Fibroblast of villous mesenchyme (primary cell): ENCODE measurements around the gene NRF1. TPM values are rescaled to one million over a fixed set of nuclear protein-coding genes. Genes with fewer than 3 reads are reported as not detected.

Experiments
- DNase-seq: peaks from one replicate; pipeline ENCODE4 v3.0.0-alpha.2; 2010; ENCODE audit warnings: low read depth
- H3K4me3 ChIP-seq: 2 replicates; pipeline ENCODE4 v1.5.1; 2011; ENCODE audit warnings: low read depth, mild to moderate bottlenecking, low read length
- total RNA-seq: library from RNA; depleted of rRNA; stranded (reverse); fragments of >200 nt; gene quantifications from 2 replicates; pipeline ENCODE4 v1.2.3, GENCODE V29; 2012
- TF ChIP-seq, protein P1 (sequence below): IDR thresholded peaks from 2 replicates; pipeline ENCODE4 v1.5.1; 2012; ENCODE audit warnings: low read depth, mild to moderate bottlenecking, low read length; ENCODE audit not compliant: insufficient read depth

NRF1 gene
- total RNA-seq, 1 donor = 12.5 TPM

DNA sequence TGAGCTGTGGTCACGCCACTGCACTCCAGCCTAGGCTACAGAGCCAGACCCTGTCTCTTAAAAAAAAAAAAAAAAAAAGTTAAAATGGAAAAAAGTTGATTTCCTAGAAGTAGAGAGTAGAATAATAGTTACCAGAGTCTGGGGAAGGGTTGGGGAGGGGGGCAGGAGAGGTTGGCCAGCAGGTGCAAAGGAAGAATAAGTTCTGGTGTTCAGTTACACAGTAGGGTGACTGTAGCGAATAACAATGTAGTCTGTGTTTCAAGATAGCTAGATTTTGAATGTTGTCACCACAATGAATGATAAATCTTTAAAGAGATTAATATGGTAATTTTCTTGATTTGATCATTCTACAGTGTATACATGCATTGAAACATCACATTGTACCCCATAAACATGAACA, 142.9 kb downstream of the NRF1 start:
- H3K4me3 ChIP-seq = no peak overlapping the region
- DNase-seq = no peak
- TF ChIP-seq, protein P1, sequence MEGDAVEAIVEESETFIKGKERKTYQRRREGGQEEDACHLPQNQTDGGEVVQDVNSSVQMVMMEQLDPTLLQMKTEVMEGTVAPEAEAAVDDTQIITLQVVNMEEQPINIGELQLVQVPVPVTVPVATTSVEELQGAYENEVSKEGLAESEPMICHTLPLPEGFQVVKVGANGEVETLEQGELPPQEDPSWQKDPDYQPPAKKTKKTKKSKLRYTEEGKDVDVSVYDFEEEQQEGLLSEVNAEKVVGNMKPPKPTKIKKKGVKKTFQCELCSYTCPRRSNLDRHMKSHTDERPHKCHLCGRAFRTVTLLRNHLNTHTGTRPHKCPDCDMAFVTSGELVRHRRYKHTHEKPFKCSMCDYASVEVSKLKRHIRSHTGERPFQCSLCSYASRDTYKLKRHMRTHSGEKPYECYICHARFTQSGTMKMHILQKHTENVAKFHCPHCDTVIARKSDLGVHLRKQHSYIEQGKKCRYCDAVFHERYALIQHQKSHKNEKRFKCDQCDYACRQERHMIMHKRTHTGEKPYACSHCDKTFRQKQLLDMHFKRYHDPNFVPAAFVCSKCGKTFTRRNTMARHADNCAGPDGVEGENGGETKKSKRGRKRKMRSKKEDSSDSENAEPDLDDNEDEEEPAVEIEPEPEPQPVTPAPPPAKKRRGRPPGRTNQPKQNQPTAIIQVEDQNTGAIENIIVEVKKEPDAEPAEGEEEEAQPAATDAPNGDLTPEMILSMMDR = no peak

DNA sequence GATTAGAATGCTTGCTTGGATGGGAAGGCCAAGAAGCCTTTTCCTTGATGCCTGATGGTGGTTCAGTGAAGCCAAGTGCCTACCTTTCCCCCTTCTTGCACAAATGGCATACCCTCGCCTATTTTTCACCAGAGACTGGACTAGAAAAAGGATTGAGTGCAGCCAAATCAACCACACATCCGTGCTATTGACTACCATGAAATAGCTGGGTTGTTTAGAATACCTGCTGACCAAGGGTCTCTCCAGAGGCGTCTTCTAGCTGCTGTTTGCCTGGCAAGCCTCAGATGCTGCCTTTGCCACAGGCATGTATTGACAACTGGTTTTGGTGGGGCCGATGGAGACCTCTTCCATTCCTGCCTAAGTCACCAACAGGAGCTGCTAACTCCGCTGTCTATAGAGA, 146.5 kb downstream of the NRF1 start:
- H3K4me3 ChIP-seq = no peak overlapping the region
- DNase-seq = no peak
- TF ChIP-seq, protein P1 = no peak

DNA sequence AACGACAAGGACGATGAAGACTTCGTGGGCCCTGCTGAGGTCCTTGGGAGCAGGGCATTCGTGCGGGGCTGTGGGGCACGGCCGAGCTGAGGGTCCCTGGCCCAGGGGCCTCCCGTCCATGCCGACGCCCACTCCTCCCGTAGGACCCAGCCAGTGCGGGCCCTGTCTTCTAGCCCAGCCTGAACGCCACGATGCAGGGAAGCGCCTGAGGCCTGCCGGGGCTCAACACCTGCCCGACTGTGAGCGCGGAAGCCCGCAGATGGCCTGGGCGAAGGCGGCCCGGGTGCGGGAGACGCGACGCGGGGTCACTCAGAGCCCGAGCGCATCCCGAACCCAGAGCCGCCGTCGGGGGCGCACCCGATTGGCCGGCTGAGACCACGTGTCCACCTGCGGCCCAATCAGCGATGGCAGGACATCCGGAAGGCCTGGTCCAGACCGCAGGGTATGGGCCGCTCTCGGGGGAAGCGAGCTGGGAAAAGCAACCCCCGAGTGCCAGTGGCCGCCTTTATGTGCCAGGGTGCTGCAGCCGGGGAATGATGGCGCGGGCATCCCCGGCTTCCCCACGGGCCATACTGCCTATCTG, 151.0 kb downstream of the NRF1 start:
- no peak overlapping the region for H3K4me3 ChIP-seq
- TF ChIP-seq, protein P1 = no peak
- DNase-seq = no peak

DNA sequence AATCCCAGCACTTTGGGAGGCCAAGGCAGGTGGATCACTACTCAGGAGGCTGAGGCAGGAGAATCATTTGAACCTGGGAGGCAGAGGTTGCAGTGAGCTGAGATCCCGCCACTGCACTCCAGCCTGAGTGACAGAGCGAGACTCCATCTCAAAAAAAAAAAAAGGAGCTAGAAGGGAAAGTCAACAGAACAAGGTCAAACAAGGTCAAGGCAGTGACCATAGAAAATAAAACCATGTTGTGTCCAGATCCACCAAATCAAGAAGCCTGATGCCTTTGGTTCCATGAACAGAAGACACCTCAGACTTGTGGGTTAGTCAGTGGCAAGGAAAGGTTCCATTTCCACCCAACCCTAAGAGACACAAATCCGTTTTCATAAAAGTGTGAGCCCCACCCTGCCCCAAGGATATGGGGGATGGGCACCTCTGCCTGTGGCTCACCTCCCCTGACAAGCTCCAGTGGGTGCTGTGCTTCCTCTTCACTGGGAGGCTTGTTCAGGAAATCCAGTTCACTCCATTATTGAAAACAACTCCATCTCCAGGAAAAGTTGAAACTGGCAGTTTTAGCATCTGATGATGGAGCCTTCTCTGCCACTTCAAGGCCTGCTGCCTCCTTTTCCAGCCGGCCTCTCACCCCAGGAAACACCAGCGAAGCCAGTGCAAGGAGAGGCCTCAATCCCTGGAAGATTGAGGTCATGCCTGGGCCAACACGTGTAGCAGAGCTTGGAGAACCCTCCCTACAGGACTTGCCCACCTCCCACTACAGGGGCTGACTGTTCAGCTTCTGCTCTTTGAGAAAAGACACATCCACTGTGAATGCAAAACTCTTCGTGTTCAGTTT, 152.9 kb downstream of the NRF1 start:
- TF ChIP-seq, protein P1 = no peak
- H3K4me3 ChIP-seq = no peak overlapping the region

DNA sequence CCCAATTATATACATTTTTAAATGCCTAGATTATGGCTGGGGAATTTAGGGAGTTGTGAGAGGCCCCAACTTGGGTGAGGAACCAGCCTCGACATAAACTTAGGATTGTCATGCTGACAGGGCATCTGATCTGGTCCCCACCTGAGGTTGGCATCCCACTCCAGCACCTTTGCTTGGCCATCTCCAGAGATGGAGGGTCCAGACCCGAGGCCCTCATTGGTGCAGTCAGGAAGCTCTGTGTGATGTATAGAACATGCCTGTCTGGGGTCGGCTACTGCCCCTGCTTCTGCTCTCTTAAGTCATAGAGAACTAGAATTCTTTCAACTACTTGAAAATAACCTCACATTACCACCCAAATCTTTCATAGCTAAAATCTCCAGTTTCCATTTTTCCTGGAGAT, 153.8 kb downstream of the NRF1 start:
- TF ChIP-seq, protein P1 = no peak
- DNase-seq = no peak
- no peak overlapping the region for H3K4me3 ChIP-seq

More for the DNA sequence above, 152.9 kb downstream of the NRF1 start:
- DNase-seq = no peak

DNA sequence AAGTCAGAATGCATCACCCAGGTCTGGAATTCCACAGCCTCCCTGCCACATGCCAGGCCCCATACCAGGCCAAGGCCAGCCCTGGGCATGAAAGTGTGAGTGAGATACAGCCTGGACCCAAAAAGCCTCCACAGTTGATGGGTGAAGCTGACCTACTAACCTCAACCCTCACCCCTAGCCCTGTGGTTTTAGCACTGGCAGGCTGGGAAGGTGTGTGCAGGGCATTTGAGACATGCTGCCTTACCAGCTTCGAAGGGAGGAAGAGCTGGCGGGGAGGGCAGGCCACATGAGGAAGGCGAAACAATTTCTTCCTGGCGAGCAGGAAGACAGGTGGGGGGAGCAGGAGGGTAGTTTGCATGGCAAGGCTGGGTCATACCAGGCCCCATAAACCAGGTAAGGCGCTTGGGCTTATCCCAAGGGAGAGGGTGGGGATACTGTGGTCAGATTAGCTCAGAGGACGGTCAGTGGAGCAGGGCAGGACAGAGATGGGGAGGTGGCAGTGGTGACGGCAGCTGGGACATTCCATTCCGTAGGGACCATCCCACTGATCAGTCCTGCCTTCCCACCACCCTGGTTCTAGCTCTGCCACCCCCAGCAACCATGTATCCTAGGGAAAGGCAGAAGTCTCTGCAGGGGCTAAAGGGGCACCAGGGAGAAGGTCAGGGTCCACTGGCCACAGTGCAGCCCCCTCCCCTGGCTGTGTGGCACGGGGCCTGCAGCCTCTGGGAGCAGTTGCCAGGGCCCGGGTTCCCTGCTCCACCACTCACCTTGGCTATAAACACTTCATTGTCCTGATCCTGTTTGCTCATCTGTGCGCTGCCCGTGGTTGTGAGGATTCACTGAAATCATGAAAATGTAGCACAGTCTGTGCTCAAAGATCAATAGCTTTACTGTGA, 155.8 kb downstream of the NRF1 start:
- H3K4me3 ChIP-seq = no peak overlapping the region
- TF ChIP-seq, protein P1 = no peak
- no peak for DNase-seq
